HepG2 (cell line): ENCODE results near the gene FBP1. TPM values are rescaled to one million over a fixed set of nuclear protein-coding genes. Genes with fewer than 3 reads are reported as not detected.

Source experiments
- ATAC-seq: fragments of 200-7000 bp; cut with Tn5 transposase; 3 replicates; pipeline ENCODE4 v1.9.1; 2020; ENCODE audit warnings: mild to moderate bottlenecking, moderate library complexity
- BruUV-seq: library from RNA; stranded (reverse); fragments of 400-500 nt; replicated peaks from 2 replicates; lab custom pipeline; 2021; lab: Mats Ljungman, UMichigan
- CTCF ChIA-PET: fragments of 300-600 bp; formaldehyde crosslinking; extraction: SDS; loops from one replicate; lab custom pipeline; 2021; ENCODE audit warnings: low total read pairs, inconsistent platforms, low intra/inter-chr PET ratio; lab: Yijun Ruan, JAX
- POLR2A ChIA-PET: fragments of 350-600 bp; sonication (Branson Sonifier 250); formaldehyde crosslinking; loops from one replicate; lab custom pipeline; 2020; ENCODE audit warnings: antibody characterized with exemption, inconsistent platforms; lab: Yijun Ruan, JAX
- DNase-seq: peaks from one replicate; pipeline ENCODE4 v3.0.0-alpha.2; 2015; ENCODE audit warnings: low spot score
- FAIRE-seq: peaks from 3 replicates; lab custom pipeline; 2011; peaks lifted over from hg19 to GRCh38; lab: Jason Lieb, UNC
- H2AFZ ChIP-seq: one replicate; pipeline ENCODE4 v1.6.1; 2011; ENCODE audit warnings: low read length, inconsistent platforms
- H3K27ac ChIP-seq: fragments of 300-600 bp; 3 replicates; pipeline ENCODE4 v1.8.0; 2011; ENCODE audit warnings: mixed run types, mild to moderate bottlenecking, mixed read lengths, low read length, inconsistent platforms; ENCODE audit not compliant: insufficient read depth; ENCODE audit errors: extremely low read length
- H3K27me3 ChIP-seq, 2 experiments: fragments of 200-600 bp in 1 of 2; 2 replicates in 1 of 2; 3 replicates in 1 of 2; pipeline versions ENCODE4 v1.6.0 to v1.8.0; 2011; ENCODE audit warnings: low read length in 2 of 2, mild to moderate bottlenecking in 2 of 2, moderate library complexity in 2 of 2, inconsistent platforms in 1 of 2; ENCODE audit not compliant: insufficient read depth in 2 of 2, control insufficient read depth in 1 of 2
- H3K36me3 ChIP-seq, 2 experiments: fragments of 200-600 bp in 1 of 2; replicated peaks in 1 of 2; 2 replicates in 1 of 2; 3 replicates in 1 of 2; pipeline versions ENCODE4 v1.5.1 to v1.8.0; 2011; ENCODE audit warnings: low read length in 2 of 2, inconsistent platforms in 1 of 2; ENCODE audit not compliant: insufficient read depth in 2 of 2, control insufficient read depth in 1 of 2
- H3K4me1 ChIP-seq: 2 replicates; pipeline ENCODE4 v1.5.1; 2012; ENCODE audit warnings: low read length, inconsistent platforms; ENCODE audit not compliant: insufficient read depth
- H3K4me2 ChIP-seq: 2 replicates; pipeline ENCODE4 v1.6.0; 2011; ENCODE audit warnings: low read depth, low read length, inconsistent platforms
- H3K4me3 ChIP-seq, 3 experiments: fragments of 200-600 bp in 1 of 3; sonication (generic), shearing (Covaris generic) in 1 of 3; replicated peaks in 1 of 3; 2 replicates each; pipeline ENCODE4 v1.5.1; 2011 to 2016; ENCODE audit warnings: low read length in 3 of 3, inconsistent platforms in 2 of 3, low read depth in 2 of 3, mild to moderate bottlenecking in 2 of 3, control low read depth in 1 of 3, mixed read lengths in 1 of 3; ENCODE audit not compliant: insufficient read depth in 1 of 3
- H3K79me2 ChIP-seq: one replicate; pipeline ENCODE4 v1.6.1; 2011; ENCODE audit warnings: low read length, inconsistent platforms; ENCODE audit not compliant: insufficient read depth
- H3K9ac ChIP-seq: 2 replicates; pipeline ENCODE4 v1.6.0; 2011; ENCODE audit warnings: mild to moderate bottlenecking, low read depth, low read length, inconsistent platforms; ENCODE audit not compliant: insufficient read depth
- H3K9me3 ChIP-seq: 2 replicates; pipeline ENCODE4 v1.5.1; 2012; ENCODE audit warnings: mild to moderate bottlenecking, low read length
- H4K20me1 ChIP-seq: 2 replicates; pipeline ENCODE4 v1.6.0; 2011; ENCODE audit warnings: inconsistent platforms, mild to moderate bottlenecking, low read length, moderate library complexity; ENCODE audit not compliant: insufficient read depth
- BHLHE40 ChIP-seq: IDR thresholded peaks from 2 replicates; pipeline ENCODE4 v1.6.1; 2011; ENCODE audit warnings: low read length, improper control_type of control experiment
- GZF1 ChIP-seq: sonication (generic); formaldehyde crosslinking; IDR thresholded peaks from 2 replicates; pipeline ENCODE4 v1.5.1; 2020; ENCODE audit warnings: mild to moderate bottlenecking, missing genetic modification reagents
- KMT2A ChIP-seq: sonication (generic); formaldehyde crosslinking; IDR thresholded peaks from 2 replicates; pipeline ENCODE4 v1.4.0; 2020; ENCODE audit warnings: missing genetic modification reagents
- POGK ChIP-seq: sonication (generic); formaldehyde crosslinking; conservative IDR thresholded peaks from 2 replicates; pipeline ENCODE4 v1.8.0; 2022; ENCODE audit warnings: mild to moderate bottlenecking, moderate library complexity, missing genetic modification reagents
- SKI ChIP-seq: fragments of 450-650 bp; IDR thresholded peaks from one replicate; pipeline ENCODE4 v1.6.1; 2018; ENCODE audit warnings: mild to moderate bottlenecking; ENCODE audit not compliant: partially characterized antibody
- SRSF9 ChIP-seq: fragments of 200-400 bp; formaldehyde crosslinking; IDR thresholded peaks from 2 replicates; pipeline ENCODE4 v1.6.1; 2018; ENCODE audit warnings: borderline replicate concordance, mild to moderate bottlenecking, low read depth, low read length; ENCODE audit not compliant: insufficient read depth, poor library complexity, severe bottlenecking
- SYNCRIP ChIP-seq: fragments of 200-400 bp; formaldehyde crosslinking; IDR thresholded peaks from 2 replicates; pipeline ENCODE4 v1.6.1; 2018; ENCODE audit warnings: mild to moderate bottlenecking, low read depth, low read length; ENCODE audit not compliant: insufficient read depth
- ZNF383 ChIP-seq: sonication (generic); formaldehyde crosslinking; IDR thresholded peaks from 2 replicates; pipeline ENCODE4 v1.4.0; 2020; ENCODE audit warnings: missing genetic modification reagents, mild to moderate bottlenecking, borderline replicate concordance
- ZNF496 ChIP-seq: sonication (generic); formaldehyde crosslinking; IDR thresholded peaks from 2 replicates; pipeline ENCODE4 v1.8.1; 2023; ENCODE audit warnings: mild to moderate bottlenecking, moderate library complexity, missing genetic modification reagents; ENCODE audit not compliant: insufficient replicate concordance
- ZNF552 ChIP-seq: sonication (generic); formaldehyde crosslinking; IDR thresholded peaks from 2 replicates; pipeline ENCODE4 v1.9.0; 2022; ENCODE audit warnings: missing genetic modification reagents, mild to moderate bottlenecking, borderline replicate concordance
- ZNF576 ChIP-seq: sonication (generic); formaldehyde crosslinking; IDR thresholded peaks from 2 replicates; pipeline ENCODE4 v1.4.0; 2020; ENCODE audit warnings: mild to moderate bottlenecking, missing genetic modification reagents
- ZNF747 ChIP-seq: sonication (generic); formaldehyde crosslinking; IDR thresholded peaks from 2 replicates; pipeline ENCODE4 v1.8.1; 2023; ENCODE audit warnings: missing genetic modification reagents, mild to moderate bottlenecking, borderline replicate concordance
- ZNF749 ChIP-seq: sonication (generic); formaldehyde crosslinking; IDR thresholded peaks from 2 replicates; pipeline ENCODE4 v1.8.0; 2022; ENCODE audit warnings: mild to moderate bottlenecking, missing genetic modification reagents, moderate library complexity, borderline replicate concordance
- ZSCAN31 ChIP-seq: sonication (generic); formaldehyde crosslinking; IDR thresholded peaks from 2 replicates; pipeline ENCODE4 v1.5.0; 2020; ENCODE audit warnings: low read depth, mild to moderate bottlenecking, missing genetic modification reagents
- WGBS: methylation state at CpG from one replicate; pipeline ENCODE4 v1.1.6; 2017; ENCODE audit warnings: low lambda C conversion rate; 5-methylcytosine and 5-hydroxymethylcytosine counted together
- in situ Hi-C: cut with HindIII; loops from 2 replicates; pipeline ENCODE4 v1.10.0; 2017; ENCODE audit warnings: low pct_unique_long_range_greater_than_20kb; ENCODE audit not compliant: extremely low pct_ligation_motif_present
- intact Hi-C: fragments of 100-400 bp; cut with micrococcal nuclease; formaldehyde crosslinking; loops from one replicate; pipeline ENCODE4 v1.10.0; 2022; ENCODE audit not compliant: unreplicated experiment
- polyA plus RNA-seq, 8 experiments: library from polyadenylated mRNA; depleted of rRNA in 3 of 8; stranded (reverse) in 7 of 8; unstranded in 1 of 8; fragments of >200 nt; fragmentation: Illumina TruSeq in 4 of 8; extraction: Trizol in 4 of 8; gene quantifications; 2 replicates each; pipeline versions ENCODE4 v1.2.1 to v1.2.3, GENCODE V29; 2011 to 2016; ENCODE audit warnings: low read depth in 4 of 8, missing spikeins in 1 of 8, mixed read lengths in 1 of 8; ENCODE audit not compliant: insufficient read depth in 1 of 8
- total RNA-seq, 5 experiments: library from RNA; depleted of rRNA; stranded (reverse); fragments of >200 nt; fragmentation: Illumina TruSeq; extraction: Trizol; gene quantifications; 2 replicates each; pipeline ENCODE4 v1.2.3, GENCODE V29; 2016; ENCODE audit warnings: low read depth in 1 of 5
- TF ChIP-seq, protein P1 (sequence below): sonication (generic); formaldehyde crosslinking; IDR thresholded peaks from 2 replicates; pipeline ENCODE4 v1.9.0; 2021; ENCODE audit warnings: missing genetic modification reagents, mild to moderate bottlenecking, borderline replicate concordance
- TF ChIP-seq, protein P2 (sequence below): sonication (generic); formaldehyde crosslinking; IDR thresholded peaks from 2 replicates; pipeline ENCODE4 v1.9.0; 2021; ENCODE audit warnings: missing genetic modification reagents, mild to moderate bottlenecking, borderline replicate concordance
- TF ChIP-seq, protein P3 (sequence below): sonication (generic); formaldehyde crosslinking; IDR thresholded peaks from 2 replicates; pipeline ENCODE4 v1.8.0; 2023; ENCODE audit warnings: mild to moderate bottlenecking, missing genetic modification reagents

FBP1 gene
- total and polyA plus RNA-seq, 2 of the 13 experiments (the other 11 are each of a cell fraction or from before 2014, with no cell fraction given), result 0.29 to 0.53 TPM

- peak overlapping the region; percentile 53; the same call in 1 of the 2 replicates for H3K9ac ChIP-seq
- no peaks in the 10 kb centered on the region for H3K79me2 ChIP-seq
- FAIRE-seq, result peak; percentile 65
- peak; percentile 85 for DNase-seq
- POLR2A ChIA-PET, result interaction anchor here (1.1 to 2.8 kb wide), 3 partner anchors 15 to 69 kb away, joined by 3 to 37 read pairs (median 12); partner anchors contain the start of gene PCAT7
- peaks cover 2 to 8% of the 10 kb centered on the region in 2 experiments; a peak in 3 of 5 replicates for H3K27me3 ChIP-seq
- BruUV-seq, result no TSS peak
- H3K27ac ChIP-seq, result no peak overlapping the region
- H3K9me3 ChIP-seq, result no peaks in the 10 kb centered on the region
- ATAC-seq, result peak; percentile 95
- no peaks in the 10 kb centered on the region for H3K36me3 ChIP-seq
- H4K20me1 ChIP-seq, result no peaks in the 10 kb centered on the region
- peak overlapping the region; percentile 74 for H3K4me2 ChIP-seq
- intact Hi-C loops, result loop anchor here (1.0 kb wide), 1 partner anchor 69 kb away; no protein-coding TSS in a partner anchor
- WGBS, result 11% methylated on average over 6 of the region's 9 CpGs
- peak overlapping the region; percentile 81 for H2AFZ ChIP-seq
- H3K4me3 ChIP-seq, result peak overlapping the region in 1 of 3 experiments; percentile 39; a peak in 2 of 6 replicates
- in situ Hi-C loops, result no loop called here
- H3K4me1 ChIP-seq, result peaks cover 14% of the 10 kb centered on the region
- CTCF ChIA-PET, result interaction anchor here (1.6 to 1.7 kb wide), 2 partner anchors 20 to 69 kb away, joined by 6 to 17 read pairs; partner anchors contain the start of gene PCAT7
- TF ChIP-seq KMT2A (CRISPR knock-in tag) (no peak), ZNF383 (no peak), SKI (no peak), ZNF749 (CRISPR knock-in tag) (no peak), GZF1 (CRISPR knock-in tag) (0 out of 2 replicates have a peak, but pooled peaks have one; percentile 11), SRSF9 (no peak), ZNF496 (no peak), ZNF576 (CRISPR knock-in tag) (no peak), ZNF747 (0 out of 2 replicates have a peak, but pooled peaks have one; percentile 42), BHLHE40 (no peak), ZSCAN31 (0 out of 2 replicates have a peak, but pooled peaks have one; percentile 28), POGK (CRISPR knock-in tag) (no peak), ZNF552 (no peak), SYNCRIP (no peak)
- TF ChIP-seq, protein P1, sequence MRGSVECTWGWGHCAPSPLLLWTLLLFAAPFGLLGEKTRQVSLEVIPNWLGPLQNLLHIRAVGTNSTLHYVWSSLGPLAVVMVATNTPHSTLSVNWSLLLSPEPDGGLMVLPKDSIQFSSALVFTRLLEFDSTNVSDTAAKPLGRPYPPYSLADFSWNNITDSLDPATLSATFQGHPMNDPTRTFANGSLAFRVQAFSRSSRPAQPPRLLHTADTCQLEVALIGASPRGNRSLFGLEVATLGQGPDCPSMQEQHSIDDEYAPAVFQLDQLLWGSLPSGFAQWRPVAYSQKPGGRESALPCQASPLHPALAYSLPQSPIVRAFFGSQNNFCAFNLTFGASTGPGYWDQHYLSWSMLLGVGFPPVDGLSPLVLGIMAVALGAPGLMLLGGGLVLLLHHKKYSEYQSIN (CRISPR knock-in tag), result no peak
- TF ChIP-seq, protein P2, sequence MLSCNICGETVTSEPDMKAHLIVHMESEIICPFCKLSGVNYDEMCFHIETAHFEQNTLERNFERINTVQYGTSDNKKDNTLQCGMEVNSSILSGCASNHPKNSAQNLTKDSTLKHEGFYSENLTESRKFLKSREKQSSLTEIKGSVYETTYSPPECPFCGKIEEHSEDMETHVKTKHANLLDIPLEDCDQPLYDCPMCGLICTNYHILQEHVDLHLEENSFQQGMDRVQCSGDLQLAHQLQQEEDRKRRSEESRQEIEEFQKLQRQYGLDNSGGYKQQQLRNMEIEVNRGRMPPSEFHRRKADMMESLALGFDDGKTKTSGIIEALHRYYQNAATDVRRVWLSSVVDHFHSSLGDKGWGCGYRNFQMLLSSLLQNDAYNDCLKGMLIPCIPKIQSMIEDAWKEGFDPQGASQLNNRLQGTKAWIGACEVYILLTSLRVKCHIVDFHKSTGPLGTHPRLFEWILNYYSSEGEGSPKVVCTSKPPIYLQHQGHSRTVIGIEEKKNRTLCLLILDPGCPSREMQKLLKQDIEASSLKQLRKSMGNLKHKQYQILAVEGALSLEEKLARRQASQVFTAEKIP (CRISPR knock-in tag), result no peak
- TF ChIP-seq, protein P3, sequence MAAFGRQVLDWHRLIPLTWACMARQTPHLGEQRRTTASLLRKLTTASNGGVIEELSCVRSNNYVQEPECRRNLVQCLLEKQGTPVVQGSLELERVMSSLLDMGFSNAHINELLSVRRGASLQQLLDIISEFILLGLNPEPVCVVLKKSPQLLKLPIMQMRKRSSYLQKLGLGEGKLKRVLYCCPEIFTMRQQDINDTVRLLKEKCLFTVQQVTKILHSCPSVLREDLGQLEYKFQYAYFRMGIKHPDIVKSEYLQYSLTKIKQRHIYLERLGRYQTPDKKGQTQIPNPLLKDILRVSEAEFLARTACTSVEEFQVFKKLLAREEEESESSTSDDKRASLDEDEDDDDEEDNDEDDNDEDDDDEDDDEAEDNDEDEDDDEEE (CRISPR knock-in tag), result no peak
Measured at GRCh38 chr9:94623253-94623652, 16.1 kb downstream of the FBP1 start.
